HG03108 (cell line): ENCODE data around the gene PPP1R15A.
"Not testable (repeated sequence)": the region's sequence is repeated elsewhere in the genome, so short reads cannot be mapped to it uniquely, and the experiment has no call there.

Source experiments
- ATAC-seq: cut with Tn5 transposase; IDR thresholded peaks from one replicate; pipeline ENCODE4 v1.9.1; 2021; ENCODE audit warnings: moderate library complexity; ENCODE audit not compliant: unreplicated experiment

PPP1R15A gene

GRCh38 chr19:48910803-48911202, 38.6 kb downstream of the PPP1R15A start:
- ATAC-seq: no peak

DNA sequence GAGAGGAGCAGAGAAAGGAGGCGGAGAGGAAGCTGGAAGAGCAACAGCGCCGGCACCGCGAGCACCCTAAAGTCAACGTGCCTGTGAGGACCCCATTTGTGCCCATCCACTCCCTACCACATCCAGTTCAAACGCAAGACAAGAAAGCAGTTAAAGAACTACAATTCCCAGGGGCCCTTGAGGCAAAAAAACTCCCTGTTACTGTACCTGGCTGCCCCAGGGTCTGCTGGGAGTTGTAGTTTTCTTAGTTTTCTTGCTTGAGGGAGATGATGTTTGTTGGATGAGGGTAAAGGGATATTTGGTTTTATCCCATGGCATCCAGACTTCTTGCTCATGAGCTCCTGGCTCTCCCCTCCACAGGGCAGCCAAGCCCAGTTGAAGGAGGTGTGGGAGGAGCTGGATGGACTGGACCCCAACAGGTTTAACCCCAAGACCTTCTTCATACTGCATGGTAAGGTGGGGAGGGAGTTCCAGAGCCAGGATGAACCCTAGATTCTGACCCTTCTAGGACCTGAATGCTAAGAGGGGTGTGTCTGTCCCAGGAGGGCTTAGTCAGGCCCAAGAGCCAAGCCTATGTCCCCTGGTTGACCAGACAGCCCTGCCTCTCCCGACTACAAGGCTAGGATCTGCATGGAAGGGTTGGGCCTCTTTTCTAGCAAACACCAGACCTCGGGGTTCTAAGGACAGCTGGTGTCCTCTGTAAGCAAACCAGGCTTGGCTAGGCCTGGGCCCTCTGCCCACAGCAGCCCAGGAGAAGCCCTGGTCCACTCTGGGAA, 41.1 kb downstream of the PPP1R15A start:
- no peak for ATAC-seq

- no peak for ATAC-seq
Measured at GRCh38 chr19:48914181-48914580, 42.0 kb downstream of the PPP1R15A start.

DNA sequence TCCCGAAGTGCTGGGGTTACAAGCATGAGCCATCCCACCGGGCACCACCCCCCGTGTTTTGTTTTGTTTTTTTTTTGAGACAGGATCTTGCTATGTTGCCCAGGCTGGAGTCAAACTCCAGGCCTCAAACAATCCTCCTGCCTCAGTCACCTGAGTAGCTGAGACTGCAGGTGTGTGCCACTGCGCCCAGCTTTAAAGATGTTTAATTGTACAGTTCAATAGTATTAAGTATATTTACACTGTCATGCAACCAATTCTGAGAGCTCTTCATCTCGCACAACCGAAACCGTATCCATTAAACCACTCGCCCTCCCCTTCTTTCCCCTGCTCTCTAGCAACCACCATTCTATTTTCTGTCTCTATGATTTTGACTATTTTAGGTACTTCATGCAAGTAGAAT, 43.5 kb downstream of the PPP1R15A start:
- no peak for ATAC-seq

GRCh38 chr19:48918071-48918470, 45.9 kb downstream of the PPP1R15A start:
- ATAC-seq: no peak

- ATAC-seq: no peak
Measured at GRCh38 chr19:48918801-48919247, 46.6 kb downstream of the PPP1R15A start.

DNA sequence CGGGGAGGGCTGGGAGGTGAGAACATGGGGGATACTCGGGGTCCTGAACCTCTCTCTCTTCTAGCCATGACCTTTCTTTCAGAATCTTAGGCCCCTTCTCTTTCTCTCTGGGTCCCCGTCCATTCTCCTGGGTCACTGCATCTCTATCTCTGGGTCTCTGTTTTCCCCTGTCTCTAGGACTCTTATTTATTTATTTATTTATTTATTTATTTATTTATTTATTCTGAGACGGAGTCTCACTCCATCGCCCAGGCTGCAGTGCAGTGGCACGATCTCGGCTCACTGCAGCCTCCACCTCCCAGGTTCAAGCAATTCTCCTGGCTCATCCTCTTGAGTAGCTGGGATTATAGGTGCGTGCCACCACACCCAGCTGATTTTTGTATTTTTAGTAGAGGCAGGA, 47.0 kb downstream of the PPP1R15A start:
- not testable (repeated sequence) for ATAC-seq

DNA sequence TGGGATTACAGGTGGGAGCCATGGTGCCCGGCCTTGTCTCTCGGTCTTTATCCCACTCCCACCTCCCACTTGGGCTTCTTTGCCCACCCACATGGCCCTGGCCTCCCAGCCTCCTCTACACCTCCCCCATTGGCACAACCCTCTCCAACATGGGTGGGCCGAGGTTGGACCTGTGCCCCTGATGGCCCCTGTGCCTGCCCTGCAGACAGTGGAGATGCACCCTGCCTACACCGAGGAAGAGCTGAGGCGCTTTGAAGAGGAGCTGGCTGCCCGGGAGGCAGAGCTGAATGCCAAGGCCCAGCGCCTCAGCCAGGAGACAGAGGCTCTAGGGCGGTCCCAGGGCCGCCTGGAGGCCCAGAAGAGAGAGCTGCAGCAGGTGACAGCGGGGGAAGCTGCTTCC, 48.7 kb downstream of the PPP1R15A start:
- ATAC-seq: no peak

- no peak for ATAC-seq
Measured at GRCh38 chr19:48921721-48922500, 49.7 kb downstream of the PPP1R15A start.

DNA sequence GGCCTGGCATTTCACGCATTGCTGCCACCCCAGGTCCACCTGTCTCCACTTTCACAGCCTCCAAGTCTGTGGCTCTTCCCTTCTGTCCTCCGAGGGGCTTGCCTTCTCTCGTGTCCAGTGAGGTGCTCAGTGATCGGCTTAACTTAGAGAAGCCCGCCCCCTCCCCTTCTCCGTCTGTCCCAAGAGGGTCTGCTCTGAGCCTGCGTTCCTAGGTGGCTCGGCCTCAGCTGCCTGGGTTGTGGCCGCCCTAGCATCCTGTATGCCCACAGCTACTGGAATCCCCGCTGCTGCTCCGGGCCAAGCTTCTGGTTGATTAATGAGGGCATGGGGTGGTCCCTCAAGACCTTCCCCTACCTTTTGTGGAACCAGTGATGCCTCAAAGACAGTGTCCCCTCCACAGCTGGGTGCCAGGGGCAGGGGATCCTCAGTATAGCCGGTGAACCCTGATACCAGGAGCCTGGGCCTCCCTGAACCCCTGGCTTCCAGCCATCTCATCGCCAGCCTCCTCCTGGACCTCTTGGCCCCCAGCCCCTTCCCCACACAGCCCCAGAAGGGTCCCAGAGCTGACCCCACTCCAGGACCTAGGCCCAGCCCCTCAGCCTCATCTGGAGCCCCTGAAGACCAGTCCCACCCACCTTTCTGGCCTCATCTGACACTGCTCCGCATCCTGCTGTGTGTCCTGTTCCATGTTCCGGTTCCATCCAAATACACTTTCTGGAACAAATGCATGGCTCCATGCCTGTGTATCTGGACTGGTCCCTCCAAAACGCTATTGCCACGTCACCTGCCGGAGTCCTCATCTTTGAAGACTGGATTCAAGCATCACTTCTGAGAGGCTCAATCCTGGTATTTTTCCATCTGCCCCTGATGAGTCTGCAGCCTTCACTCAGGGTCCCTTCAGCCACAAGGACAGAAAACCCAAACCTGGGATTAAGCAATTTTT, 50.6 kb downstream of the PPP1R15A start:
- no peak for ATAC-seq

- ATAC-seq: no peak
Measured at GRCh38 chr19:48925240-48925843, 53.1 kb downstream of the PPP1R15A start.
